Cardiac muscle cell (in vitro differentiated cells and primary cell): ENCODE data around the gene FGGY. TPM values are rescaled to one million over a fixed set of nuclear protein-coding genes. Genes with fewer than 3 reads are reported as not detected.

ENCODE experiments used
- DNase-seq, 2 donors: peaks; one replicate each; pipeline versions ENCODE4 v3.0.0 to v3.0.0-alpha.2; 2010 to 2017; ENCODE audit warnings: low read depth in 1 of 2, low spot score in 1 of 2
- H3K27ac ChIP-seq: fragments of 200-600 bp; sonication (generic); 2 replicates; pipeline ENCODE4 v1.5.1; 2016
- H3K27me3 ChIP-seq: fragments of 200-600 bp; sonication (generic); 2 replicates; pipeline ENCODE4 v1.6.0; 2016; ENCODE audit warnings: control low read depth
- H3K36me3 ChIP-seq: fragments of 200-600 bp; sonication (generic); 2 replicates; pipeline ENCODE4 v1.5.1; 2016; ENCODE audit warnings: control low read depth
- H3K4me1 ChIP-seq: fragments of 200-600 bp; sonication (generic); 2 replicates; pipeline ENCODE4 v1.8.1; 2017; ENCODE audit warnings: low read depth, mild to moderate bottlenecking, mixed run types
- H3K4me3 ChIP-seq: fragments of 200-600 bp; sonication (generic); 2 replicates; pipeline ENCODE4 v1.5.1; 2016; ENCODE audit warnings: mild to moderate bottlenecking
- H3K9me3 ChIP-seq: fragments of 200-600 bp; sonication (generic); 2 replicates; pipeline ENCODE4 v1.5.1; 2017; ENCODE audit warnings: low read depth, mild to moderate bottlenecking, control low read depth
- polyA plus RNA-seq: library from polyadenylated mRNA; unstranded; fragments of >200 nt; fragmentation: Nextera tagmentation; extraction: Ambion mirVana; gene quantifications from 2 replicates; pipeline ENCODE4 v1.2.1, GENCODE V29; 2016
- total RNA-seq: library from RNA; depleted of rRNA; stranded (reverse); fragments of >200 nt; gene quantifications from 2 replicates; pipeline ENCODE4 v1.2.3, GENCODE V29; 2016
- TF ChIP-seq, protein P1 (sequence below): IDR thresholded peaks from 2 replicates; pipeline ENCODE4 v1.5.1; 2012; ENCODE audit warnings: low read depth, mild to moderate bottlenecking, low read length

The FGGY gene
- total and polyA plus RNA-seq, 2 experiments from 2014 or later, result 9.8 to 14.5 TPM

DNA sequence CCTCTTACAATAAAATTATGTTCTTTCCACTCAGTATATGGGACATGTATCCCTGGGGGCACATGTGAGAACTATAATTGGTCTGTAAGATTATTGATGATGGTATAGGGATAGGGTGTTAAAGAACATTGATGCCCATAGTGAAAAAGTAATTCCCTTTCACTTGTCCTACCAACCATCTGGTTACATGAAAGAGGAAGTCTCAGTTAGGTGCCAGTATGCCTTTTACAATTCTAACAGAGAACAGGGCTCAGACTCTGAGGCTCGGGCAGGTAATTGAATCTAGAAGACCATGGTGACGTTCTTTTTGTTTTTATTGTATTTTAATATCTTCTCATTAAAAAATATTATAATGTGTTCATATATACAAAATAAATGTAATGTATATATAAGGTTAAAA is 113.6 kb downstream of the FGGY start:
- no peaks in the 10 kb centered on the region for H3K27me3 ChIP-seq

GRCh38 chr1:59411147-59411546 is 114.3 kb downstream of the FGGY start:
- no peaks in the 10 kb centered on the region for H3K27me3 ChIP-seq
- no peaks in the 10 kb centered on the region for H3K36me3 ChIP-seq
- H3K27ac ChIP-seq, result no peak overlapping the region
- H3K4me1 ChIP-seq, result peaks cover 10% of the 10 kb centered on the region
- H3K9me3 ChIP-seq, result no peaks in the 10 kb centered on the region
- DNase-seq, result no peak
- TF ChIP-seq, protein P1, sequence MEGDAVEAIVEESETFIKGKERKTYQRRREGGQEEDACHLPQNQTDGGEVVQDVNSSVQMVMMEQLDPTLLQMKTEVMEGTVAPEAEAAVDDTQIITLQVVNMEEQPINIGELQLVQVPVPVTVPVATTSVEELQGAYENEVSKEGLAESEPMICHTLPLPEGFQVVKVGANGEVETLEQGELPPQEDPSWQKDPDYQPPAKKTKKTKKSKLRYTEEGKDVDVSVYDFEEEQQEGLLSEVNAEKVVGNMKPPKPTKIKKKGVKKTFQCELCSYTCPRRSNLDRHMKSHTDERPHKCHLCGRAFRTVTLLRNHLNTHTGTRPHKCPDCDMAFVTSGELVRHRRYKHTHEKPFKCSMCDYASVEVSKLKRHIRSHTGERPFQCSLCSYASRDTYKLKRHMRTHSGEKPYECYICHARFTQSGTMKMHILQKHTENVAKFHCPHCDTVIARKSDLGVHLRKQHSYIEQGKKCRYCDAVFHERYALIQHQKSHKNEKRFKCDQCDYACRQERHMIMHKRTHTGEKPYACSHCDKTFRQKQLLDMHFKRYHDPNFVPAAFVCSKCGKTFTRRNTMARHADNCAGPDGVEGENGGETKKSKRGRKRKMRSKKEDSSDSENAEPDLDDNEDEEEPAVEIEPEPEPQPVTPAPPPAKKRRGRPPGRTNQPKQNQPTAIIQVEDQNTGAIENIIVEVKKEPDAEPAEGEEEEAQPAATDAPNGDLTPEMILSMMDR, result no peak
- no peak overlapping the region for H3K4me3 ChIP-seq

More for the DNA sequence above, 113.6 kb downstream of the FGGY start:
- no peak for DNase-seq
- TF ChIP-seq, protein P1, result no peak
- no peak overlapping the region for H3K27ac ChIP-seq
- peaks cover 10% of the 10 kb centered on the region for H3K4me1 ChIP-seq
- H3K9me3 ChIP-seq, result no peaks in the 10 kb centered on the region
- H3K4me3 ChIP-seq, result no peak overlapping the region
- no peaks in the 10 kb centered on the region for H3K36me3 ChIP-seq

DNA sequence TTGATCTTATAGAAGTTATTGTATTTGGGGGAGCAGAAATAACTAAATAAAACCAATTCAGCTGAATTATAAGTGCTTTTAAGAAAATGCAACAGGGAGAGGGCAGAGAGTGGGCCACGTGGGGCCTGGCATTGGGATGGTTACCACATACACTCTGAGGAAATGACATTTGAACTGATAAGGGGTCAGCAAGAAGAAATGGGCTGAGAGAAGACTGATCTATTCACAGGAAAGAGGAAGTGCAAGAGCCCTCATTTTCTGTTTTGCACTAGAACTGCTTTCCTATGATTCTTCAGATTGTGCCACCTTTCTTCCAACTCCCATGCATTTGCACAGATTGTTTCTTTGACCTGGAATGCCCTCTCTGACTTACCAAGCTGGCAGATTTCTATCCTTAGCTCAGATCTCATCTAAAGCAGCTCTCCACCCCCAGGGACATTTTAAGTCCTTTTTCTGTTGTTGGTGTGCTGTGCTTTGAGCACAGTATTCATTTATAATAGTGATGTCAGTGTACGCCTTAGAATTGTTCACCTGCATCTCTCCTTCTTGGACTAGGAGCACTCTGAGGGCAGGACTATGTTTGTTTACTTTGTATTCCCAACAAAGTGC is 115.9 kb downstream of the FGGY start:
- TF ChIP-seq, protein P1, result no peak
- DNase-seq, result no peak
- Histone ChIP-seq H3K27ac (no peak overlapping the region), H3K36me3 (no peaks in the 10 kb centered on the region), H3K4me1 (peaks cover 10% of the 10 kb centered on the region), H3K27me3 (no peaks in the 10 kb centered on the region), H3K9me3 (no peaks in the 10 kb centered on the region), H3K4me3 (no peak overlapping the region)

DNA sequence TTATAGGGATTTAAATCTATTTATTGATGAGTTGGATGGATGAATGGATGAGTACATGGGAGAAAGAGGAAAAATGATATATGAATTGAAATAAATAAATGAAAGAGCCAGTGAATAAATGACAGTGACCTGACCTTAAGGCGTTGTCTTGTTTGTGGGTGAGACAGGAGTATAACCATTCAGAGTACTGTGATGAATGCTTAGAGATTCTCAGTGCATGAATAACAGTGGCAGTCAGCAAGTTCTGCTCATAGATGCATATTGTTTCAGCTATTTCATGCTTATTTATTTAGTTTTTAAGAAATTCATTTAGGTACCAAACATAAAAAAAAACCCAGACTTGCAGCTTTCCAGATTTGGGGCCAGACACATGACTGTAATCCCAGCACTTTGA is 116.4 kb downstream of the FGGY start:
- no peaks in the 10 kb centered on the region for H3K9me3 ChIP-seq
- peaks cover 10% of the 10 kb centered on the region for H3K4me1 ChIP-seq
- H3K36me3 ChIP-seq, result no peaks in the 10 kb centered on the region
- DNase-seq, result no peak
- H3K27ac ChIP-seq, result no peak overlapping the region
- no peaks in the 10 kb centered on the region for H3K27me3 ChIP-seq
- TF ChIP-seq, protein P1, result no peak
- no peak overlapping the region for H3K4me3 ChIP-seq

- DNase-seq, result peak in 1 of 2 donors; percentile 74
- no peaks in the 10 kb centered on the region for H3K36me3 ChIP-seq
- no peaks in the 10 kb centered on the region for H3K27me3 ChIP-seq
- TF ChIP-seq, protein P1, result no peak
- no peak overlapping the region for H3K27ac ChIP-seq
- no peaks in the 10 kb centered on the region for H3K9me3 ChIP-seq
- H3K4me3 ChIP-seq, result no peak overlapping the region
- H3K4me1 ChIP-seq, result no peaks in the 10 kb centered on the region
Measured at GRCh38 chr1:59414406-59415133, 117.7 kb downstream of the FGGY start.
